ENCODE results near the gene PLEKHA6.

GRCh38 chr1:204333427-204333826, 26.3 kb downstream of the PLEKHA6 start:
- no peak for TF ChIP-seq CTCF (IDR thresholded peaks at IDR 0.05; ENCODE audit: control extremely low read depth in 1 of 3, insufficient read depth in 1 of 3, low read depth in 1 of 3, low read length in 3 of 3)
- no peak for TF ChIP-seq RXRA (IDR thresholded peaks at IDR 0.05; ENCODE audit: insufficient read depth, low read depth, low read length)
- no peak for TF ChIP-seq USF2 (IDR thresholded peaks at IDR 0.05; ENCODE audit: low read length)
- TF ChIP-seq JUN (IDR thresholded peaks at IDR 0.05; ENCODE audit: low read depth, low read length), result no peak
- TF ChIP-seq POLR2A (IDR thresholded peaks at IDR 0.05; ENCODE audit: control extremely low read depth in 1 of 2, low read depth in 2 of 2, low read length in 2 of 2), result no peak
